Karpas-422 (cell line): ENCODE data around the gene TASP1. TPM values are rescaled to one million over a fixed set of nuclear protein-coding genes. Genes with fewer than 3 reads are reported as not detected.

Experiments
- DNase-seq: peaks from one replicate; pipeline ENCODE4 v3.0.0-alpha.2; 2015
- H2AFZ ChIP-seq: fragments of 200-600 bp; sonication (generic); 2 replicates; pipeline ENCODE4 v1.6.1; 2014; ENCODE audit warnings: antibody characterized with exemption, low read length, mixed read lengths
- H3K27ac ChIP-seq: fragments of 200-600 bp; sonication (generic); 2 replicates; pipeline ENCODE4 v1.5.1; 2014; ENCODE audit warnings: mild to moderate bottlenecking, low read length, moderate library complexity
- H3K27me3 ChIP-seq: fragments of 200-600 bp; sonication (generic); 2 replicates; pipeline ENCODE4 v1.6.1; 2014; ENCODE audit warnings: low read length, mixed read lengths
- H3K36me3 ChIP-seq: fragments of 200-600 bp; sonication (generic); 2 replicates; pipeline ENCODE4 v1.6.1; 2014; ENCODE audit warnings: low read length, mixed read lengths; ENCODE audit not compliant: insufficient read depth
- H3K4me1 ChIP-seq: fragments of 200-600 bp; sonication (generic); 2 replicates; pipeline ENCODE4 v1.6.1; 2014; ENCODE audit warnings: mild to moderate bottlenecking, low read length, mixed read lengths
- H3K4me2 ChIP-seq: fragments of 200-600 bp; sonication (generic); 2 replicates; pipeline ENCODE4 v1.6.1; 2014; ENCODE audit warnings: low read length, low read depth, mild to moderate bottlenecking; ENCODE audit not compliant: poor library complexity, severe bottlenecking
- H3K4me3 ChIP-seq: fragments of 200-600 bp; sonication (generic); 2 replicates; pipeline ENCODE4 v1.5.1; 2014; ENCODE audit warnings: mild to moderate bottlenecking, antibody characterized with exemption, low read length, mixed read lengths
- H3K79me2 ChIP-seq: fragments of 200-600 bp; sonication (generic); 2 replicates; pipeline ENCODE4 v1.6.1; 2014; ENCODE audit warnings: mild to moderate bottlenecking, low read length, mixed read lengths
- H3K9ac ChIP-seq: fragments of 200-600 bp; sonication (generic); 2 replicates; pipeline ENCODE4 v1.6.0; 2014; ENCODE audit warnings: low read length
- H3K9me2 ChIP-seq: fragments of 200-600 bp; sonication (generic), shearing (Covaris generic); replicated peaks from 2 replicates; pipeline ENCODE4 v1.6.0; 2014; ENCODE audit warnings: mild to moderate bottlenecking, low read length, moderate library complexity; ENCODE audit not compliant: insufficient read depth
- H3K9me3 ChIP-seq: fragments of 300-700, 200-600 bp; sonication (generic); 2 replicates; pipeline ENCODE4 v1.6.1; 2014; ENCODE audit warnings: low read length, mixed read lengths
- H4K20me1 ChIP-seq: fragments of 200-600 bp; sonication (generic); 2 replicates; pipeline ENCODE4 v1.6.1; 2014; ENCODE audit warnings: mild to moderate bottlenecking, antibody characterized with exemption, low read length, low read depth; ENCODE audit not compliant: insufficient read depth
- total RNA-seq: library from RNA; depleted of rRNA; stranded (reverse); fragments of >200 nt; shearing (Covaris generic); gene quantifications from 2 replicates; pipeline ENCODE4 v1.2.3, GENCODE V29; 2014; ENCODE audit warnings: low replicate concordance

TASP1 gene
- total RNA-seq, 1 experiment from 2014 or later, result 13.6 TPM

- H2AFZ ChIP-seq, result no peak overlapping the region
- no peaks in the 10 kb centered on the region for H3K27me3 ChIP-seq
- H3K27ac ChIP-seq, result no peak overlapping the region
- DNase-seq, result no peak
- no peaks in the 10 kb centered on the region for H3K36me3 ChIP-seq
- H3K4me1 ChIP-seq, result no peaks in the 10 kb centered on the region
- no peaks in the 10 kb centered on the region; the same call in 1 of the 2 replicates for H4K20me1 ChIP-seq
- no peak overlapping the region for H3K4me3 ChIP-seq
- no peaks in the 10 kb centered on the region for H3K9me3 ChIP-seq
- no peak overlapping the region for H3K4me2 ChIP-seq
- H3K9me2 ChIP-seq, result no peaks in the 10 kb centered on the region
- H3K79me2 ChIP-seq, result no peaks in the 10 kb centered on the region
- no peak overlapping the region for H3K9ac ChIP-seq
These were observed 289.5 kb downstream of the TASP1 start for GRCh38 chr20:13349235-13349604.

- H3K27ac ChIP-seq, result no peak overlapping the region
- H3K4me3 ChIP-seq, result no peak overlapping the region
- no peaks in the 10 kb centered on the region for H3K9me3 ChIP-seq
- H3K4me2 ChIP-seq, result no peak overlapping the region
- H3K9ac ChIP-seq, result no peak overlapping the region
- no peak overlapping the region for H2AFZ ChIP-seq
- no peaks in the 10 kb centered on the region for H3K79me2 ChIP-seq
- no peaks in the 10 kb centered on the region for H3K36me3 ChIP-seq
- no peak for DNase-seq
- H3K27me3 ChIP-seq, result no peaks in the 10 kb centered on the region
- no peaks in the 10 kb centered on the region for H3K9me2 ChIP-seq
- H3K4me1 ChIP-seq, result no peaks in the 10 kb centered on the region
- no peaks in the 10 kb centered on the region; the same call in 1 of the 2 replicates for H4K20me1 ChIP-seq
These were observed 290.2 kb downstream of the TASP1 start for GRCh38 chr20:13348311-13349234.

- H3K27me3 ChIP-seq, result no peaks in the 10 kb centered on the region
- H3K4me2 ChIP-seq, result no peak overlapping the region
- H3K9me2 ChIP-seq, result no peaks in the 10 kb centered on the region
- H3K4me1 ChIP-seq, result no peaks in the 10 kb centered on the region
- no peaks in the 10 kb centered on the region for H3K36me3 ChIP-seq
- H3K9me3 ChIP-seq, result no peaks in the 10 kb centered on the region
- no peak overlapping the region for H3K9ac ChIP-seq
- H2AFZ ChIP-seq, result no peak overlapping the region
- H3K79me2 ChIP-seq, result no peaks in the 10 kb centered on the region
- H4K20me1 ChIP-seq, result no peaks in the 10 kb centered on the region; the same call in 1 of the 2 replicates
- H3K27ac ChIP-seq, result no peak overlapping the region
- no peak overlapping the region for H3K4me3 ChIP-seq
- DNase-seq, result no peak
These were observed 294.1 kb downstream of the TASP1 start for GRCh38 chr20:13344671-13345070.

DNA sequence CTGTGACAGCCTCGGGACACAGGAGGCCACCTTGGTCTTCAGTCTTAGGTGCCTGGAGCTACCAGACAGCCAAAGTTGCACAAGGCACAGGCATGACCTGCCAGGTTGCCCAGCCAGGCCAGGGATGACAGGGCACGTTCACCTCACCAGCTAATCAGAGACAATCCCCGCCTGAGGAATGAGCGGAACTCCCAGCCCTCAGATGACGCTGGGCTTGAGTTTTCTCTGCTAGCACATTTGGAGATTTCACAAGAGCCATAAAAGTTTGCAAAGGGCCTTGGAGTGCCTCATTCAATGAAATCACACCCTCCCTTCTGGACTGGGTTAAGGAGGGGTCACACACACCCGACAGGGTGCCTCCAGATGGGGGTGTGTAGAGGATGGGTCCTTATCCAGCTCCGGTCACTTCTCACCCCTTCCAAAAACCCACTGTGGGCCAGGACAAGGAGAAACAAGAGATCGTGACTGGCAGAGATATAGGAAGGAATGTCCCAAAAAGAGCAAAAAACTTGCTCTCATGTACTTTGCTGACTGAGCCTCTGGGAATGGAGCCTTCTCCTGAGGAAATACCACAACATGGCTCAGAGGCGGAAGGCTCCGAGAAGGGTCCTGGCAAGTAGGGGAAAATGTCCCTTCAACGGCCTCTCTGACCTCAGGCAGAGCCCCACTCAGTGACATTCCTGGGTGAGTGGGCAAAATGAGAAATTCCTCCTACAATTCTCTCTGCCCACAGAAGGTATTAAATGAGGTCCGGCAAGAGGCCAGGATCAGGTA lies 296.1 kb downstream of the TASP1 start:
- H3K4me3 ChIP-seq, result no peak overlapping the region
- H4K20me1 ChIP-seq, result no peaks in the 10 kb centered on the region; the same call in 1 of the 2 replicates
- no peaks in the 10 kb centered on the region for H3K9me3 ChIP-seq
- H3K4me2 ChIP-seq, result no peak overlapping the region
- H3K27me3 ChIP-seq, result no peaks in the 10 kb centered on the region
- H3K9me2 ChIP-seq, result no peaks in the 10 kb centered on the region
- DNase-seq, result no peak
- no peaks in the 10 kb centered on the region for H3K36me3 ChIP-seq
- H3K9ac ChIP-seq, result no peak overlapping the region
- H2AFZ ChIP-seq, result no peak overlapping the region
- no peaks in the 10 kb centered on the region for H3K4me1 ChIP-seq
- no peak overlapping the region for H3K27ac ChIP-seq
- H3K79me2 ChIP-seq, result no peaks in the 10 kb centered on the region

GRCh38 chr20:13341737-13342393 lies 296.9 kb downstream of the TASP1 start:
- Histone ChIP-seq H3K27ac (no peak overlapping the region), H3K36me3 (no peaks in the 10 kb centered on the region), H4K20me1 (no peaks in the 10 kb centered on the region; the same call in 1 of the 2 replicates), H3K9me3 (no peaks in the 10 kb centered on the region), H3K4me1 (no peaks in the 10 kb centered on the region), H3K9me2 (no peaks in the 10 kb centered on the region), H3K4me3 (no peak overlapping the region), H3K79me2 (no peaks in the 10 kb centered on the region), H3K4me2 (no peak overlapping the region), H3K9ac (no peak overlapping the region), H3K27me3 (no peaks in the 10 kb centered on the region), H2AFZ (no peak overlapping the region)
- DNase-seq, result no peak

DNA sequence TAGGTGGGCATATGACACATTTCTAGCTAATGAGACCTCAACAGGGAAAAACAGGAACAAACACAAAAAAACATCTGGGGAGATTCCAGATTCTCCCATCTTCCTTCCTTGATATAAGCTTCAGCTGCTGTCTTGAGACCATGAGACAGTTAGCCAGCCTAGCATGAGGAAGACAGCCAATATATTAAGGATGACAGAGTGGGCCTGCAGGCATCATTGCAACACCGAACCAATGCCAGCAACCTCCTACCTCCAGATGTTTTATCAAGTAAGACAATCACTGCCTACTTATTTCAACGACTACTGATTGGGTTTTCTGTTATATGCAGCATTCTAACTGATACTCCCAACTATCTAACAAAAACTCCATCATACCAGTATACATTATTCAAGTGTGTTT lies 298.6 kb downstream of the TASP1 start:
- Histone ChIP-seq H4K20me1 (no peaks in the 10 kb centered on the region; the same call in 1 of the 2 replicates), H3K9me3 (no peaks in the 10 kb centered on the region), H2AFZ (no peak overlapping the region), H3K9me2 (no peaks in the 10 kb centered on the region), H3K27ac (no peak overlapping the region), H3K79me2 (no peaks in the 10 kb centered on the region), H3K4me2 (no peak overlapping the region), H3K9ac (no peak overlapping the region), H3K27me3 (no peaks in the 10 kb centered on the region), H3K4me3 (no peak overlapping the region), H3K4me1 (no peaks in the 10 kb centered on the region), H3K36me3 (no peaks in the 10 kb centered on the region)
- no peak for DNase-seq
